HG03520 (cell line): Measurements from ENCODE around the gene ZNF219.

Source experiments
- ATAC-seq: cut with Tn5 transposase; IDR thresholded peaks from one replicate; pipeline ENCODE4 v1.9.1; 2021; ENCODE audit warnings: mild to moderate bottlenecking, moderate library complexity; ENCODE audit not compliant: unreplicated experiment

The ZNF219 gene

DNA sequence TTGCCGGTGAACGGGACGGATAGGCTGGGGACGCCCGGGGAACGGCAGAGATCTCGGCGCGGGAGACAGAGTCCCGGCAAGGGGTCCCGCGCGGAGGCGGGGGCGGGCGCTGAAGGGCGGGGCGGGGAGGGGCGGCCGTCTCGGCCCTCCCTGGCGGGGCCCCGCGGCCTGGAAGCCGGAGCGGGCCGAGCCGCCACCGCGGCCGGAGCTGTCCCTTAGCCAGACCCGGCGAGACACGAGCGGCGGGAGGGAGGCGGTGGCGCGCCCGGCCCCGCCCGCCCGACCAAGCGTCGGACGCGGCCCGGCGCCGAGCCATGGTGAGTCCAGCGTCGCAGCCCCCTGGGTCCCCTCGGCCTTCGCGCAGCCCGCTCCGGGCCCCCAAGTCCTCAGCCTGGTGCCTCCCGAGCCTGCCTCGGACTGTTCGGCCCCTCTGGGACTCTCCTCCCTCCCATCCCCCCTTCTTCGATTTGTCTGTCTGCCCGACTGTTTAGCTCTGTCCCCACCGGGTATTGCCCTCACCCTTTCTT is 28.3 kb downstream of the ZNF219 start, which contains the start of gene ARHGEF40:
Gene ARHGEF40, plus strand, starts transcription at position 222 of the 527 bp plus-strand sequence. Its CDS starts 93 bp downstream, at position 315.
- no peak for ATAC-seq

- ATAC-seq, result no peak
These were observed 28.9 kb downstream of the ZNF219 start for GRCh38 chr14:21069388-21070082.

DNA sequence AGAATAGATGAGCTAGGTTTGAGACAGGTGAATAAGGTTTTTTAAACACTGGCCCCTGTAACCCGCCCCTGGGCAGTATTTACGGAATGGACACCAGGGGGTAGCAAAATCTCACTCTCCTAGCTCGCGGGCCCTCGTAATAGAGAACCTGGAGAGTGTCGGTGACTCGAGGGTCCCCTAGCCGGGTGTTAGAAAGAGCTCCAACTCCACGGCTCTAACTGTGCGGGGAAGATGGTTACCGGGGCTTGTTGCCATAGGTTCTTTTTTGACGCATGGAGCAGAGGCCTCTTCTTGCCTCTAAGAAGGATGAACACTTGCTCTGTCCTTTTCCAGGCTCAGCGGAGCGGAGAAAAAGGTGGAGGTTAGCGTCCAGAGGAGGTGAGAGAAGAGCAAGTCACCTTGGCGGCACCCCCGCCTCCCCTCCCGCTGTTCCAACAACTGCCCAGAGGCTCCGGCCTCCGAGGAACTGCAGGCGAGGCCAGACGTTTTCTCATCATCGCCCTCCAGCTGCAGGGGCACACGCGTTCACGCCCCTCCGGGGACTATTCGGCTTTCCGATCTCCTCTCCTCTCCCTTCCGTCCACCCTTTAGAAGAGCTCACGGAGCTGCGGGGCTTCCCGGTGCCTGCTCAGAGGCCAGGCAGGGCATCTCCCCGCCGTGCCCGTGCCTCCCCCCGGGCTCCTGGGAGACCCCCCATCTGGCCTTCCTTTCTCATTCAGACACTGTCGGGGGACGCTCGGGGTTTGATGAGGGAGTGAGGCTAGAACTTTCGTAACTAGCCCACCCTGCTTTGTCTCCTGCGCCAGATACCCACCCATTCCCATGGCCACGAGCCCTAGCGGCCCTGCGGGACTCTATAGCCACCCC is 29.7 kb downstream of the ZNF219 start:
- no peak for ATAC-seq

GRCh38 chr14:21066882-21067502 is 31.5 kb downstream of the ZNF219 start:
- no peak for ATAC-seq

- ATAC-seq, result no peak
These were observed 35.0 kb downstream of the ZNF219 start for GRCh38 chr14:21063479-21063878.

DNA sequence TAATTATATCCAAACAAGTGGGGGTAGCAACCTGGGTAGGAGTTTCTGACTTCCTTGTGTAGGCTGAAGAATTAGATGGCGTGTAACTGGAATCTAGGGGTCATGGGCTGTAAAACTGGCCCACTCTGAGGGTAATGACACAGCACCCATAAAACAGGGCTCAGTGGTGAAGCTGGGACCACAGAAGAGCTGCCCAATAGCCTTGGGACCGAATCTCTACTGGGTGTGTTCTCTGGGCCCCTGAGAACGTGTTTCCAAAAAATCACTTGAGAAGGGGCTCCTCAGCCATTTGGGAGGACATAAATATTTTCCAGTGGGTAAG is 37.1 kb downstream of the ZNF219 start:
- no peak for ATAC-seq

GRCh38 chr14:21060614-21061346 is 37.7 kb downstream of the ZNF219 start:
- ATAC-seq, result no peak

DNA sequence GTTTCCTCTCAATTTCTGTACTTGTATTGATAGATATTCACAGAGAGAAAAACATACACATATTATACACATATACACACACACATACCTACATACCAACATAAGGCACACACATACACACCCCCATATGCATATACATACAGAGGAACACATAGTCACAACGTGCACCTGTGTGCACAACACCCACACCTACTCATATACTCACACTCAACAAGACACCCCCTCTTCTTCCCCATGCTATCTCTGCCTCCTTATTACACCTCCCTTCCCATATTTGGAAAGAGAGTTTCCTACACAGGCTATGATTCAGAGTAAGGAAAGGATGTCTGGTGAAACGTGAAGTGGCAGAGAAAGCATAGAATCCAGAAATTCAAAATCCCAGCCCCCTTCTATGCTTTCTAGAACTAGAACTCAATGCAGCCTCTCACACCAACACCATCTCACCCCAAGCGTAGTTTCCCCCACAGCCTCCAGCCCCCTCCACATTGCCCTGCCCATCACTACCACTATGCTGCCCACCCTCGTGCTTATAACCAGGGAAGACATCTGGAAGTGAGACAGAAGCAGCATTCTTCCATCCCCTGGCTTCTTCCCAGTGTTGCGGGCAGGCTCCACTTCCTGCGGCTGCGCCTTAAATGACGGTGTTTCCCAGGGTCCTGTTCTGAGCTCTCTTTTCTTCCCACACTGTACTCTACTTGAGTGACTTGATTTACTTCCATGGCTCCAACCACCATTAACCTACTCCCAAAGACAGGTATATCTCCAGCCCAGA is 38.4 kb downstream of the ZNF219 start:
- no peak for ATAC-seq

- no peak for ATAC-seq
These were observed 39.6 kb downstream of the ZNF219 start for GRCh38 chr14:21058903-21059302.

DNA sequence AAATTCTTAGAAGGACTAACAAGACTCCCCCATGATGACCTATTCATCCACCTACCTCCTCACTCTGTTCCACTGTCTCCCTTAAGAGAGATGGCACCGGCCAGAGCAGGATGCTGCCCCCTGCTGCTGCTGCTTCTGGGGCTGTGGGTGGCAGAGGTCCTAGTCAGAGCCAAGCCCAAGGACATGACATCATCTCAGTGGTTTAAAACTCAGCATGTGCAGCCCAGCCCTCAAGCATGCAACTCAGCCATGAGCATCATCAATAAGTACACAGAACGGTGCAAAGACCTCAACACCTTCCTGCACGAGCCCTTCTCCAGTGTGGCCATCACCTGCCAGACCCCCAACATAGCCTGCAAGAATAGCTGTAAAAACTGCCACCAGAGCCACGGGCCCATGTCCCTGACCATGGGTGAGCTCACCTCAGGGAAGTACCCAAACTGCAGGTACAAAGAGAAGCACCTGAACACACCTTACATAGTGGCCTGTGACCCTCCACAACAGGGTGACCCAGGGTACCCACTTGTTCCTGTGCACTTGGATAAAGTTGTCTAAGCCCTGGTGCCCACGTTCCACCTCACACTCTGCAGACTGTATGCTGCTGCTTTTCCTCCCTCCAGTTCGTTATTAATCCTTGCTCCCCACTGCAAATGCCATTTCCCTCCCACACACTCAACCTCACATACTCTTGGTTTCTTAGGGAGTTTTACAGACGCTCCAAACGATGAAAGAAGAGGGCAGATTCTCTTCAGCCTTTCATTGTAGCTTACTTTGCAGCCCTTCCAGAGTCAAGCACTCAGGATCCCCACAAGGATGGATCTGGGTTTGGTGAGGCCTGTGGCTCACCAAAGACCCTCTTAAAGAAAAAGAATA is 40.4 kb downstream of the ZNF219 start, which contains the start of gene RNASE8:
Gene RNASE8, plus strand, starts transcription at position 20 of the 873 bp plus-strand sequence. Its CDS starts 71 bp downstream, at position 91.
- ATAC-seq, result no peak

- no peak for ATAC-seq
These were observed 41.8 kb downstream of the ZNF219 start for GRCh38 chr14:21056520-21057163.

DNA sequence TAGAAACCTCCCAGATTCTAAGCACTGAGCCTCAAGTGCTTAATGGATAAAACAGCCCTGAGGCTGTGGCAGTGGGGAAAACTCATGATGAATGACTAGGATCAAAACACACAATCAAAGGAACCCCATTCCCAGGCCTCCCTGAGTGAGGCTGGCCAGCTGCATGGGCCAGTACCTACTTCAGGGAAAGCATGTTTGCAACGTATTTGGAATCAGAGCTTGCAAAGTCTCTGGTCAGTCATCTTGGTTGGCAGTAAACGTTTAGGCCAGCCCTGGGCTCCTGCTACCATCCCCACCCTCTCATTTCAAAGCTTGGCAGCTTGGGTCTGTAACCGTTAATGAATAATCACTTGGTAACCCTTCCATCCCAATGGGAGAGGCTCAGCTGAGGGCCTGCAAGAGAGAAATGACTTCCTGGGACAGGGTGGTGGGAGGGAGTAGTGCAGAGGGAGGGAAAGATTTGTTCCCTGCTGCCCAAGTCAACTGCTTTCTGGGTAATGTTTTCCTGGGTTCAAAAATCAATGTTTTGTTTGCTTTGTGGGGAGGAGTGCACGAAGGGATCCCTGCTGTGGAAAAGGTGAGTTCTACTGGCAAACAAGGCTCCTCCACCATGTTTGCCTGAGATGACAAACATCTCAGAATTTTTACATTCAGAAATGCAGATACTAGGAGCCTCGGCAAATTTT is 42.9 kb downstream of the ZNF219 start:
- ATAC-seq, result no peak

- no peak for ATAC-seq
These were observed 43.7 kb downstream of the ZNF219 start for GRCh38 chr14:21054768-21055145.

DNA sequence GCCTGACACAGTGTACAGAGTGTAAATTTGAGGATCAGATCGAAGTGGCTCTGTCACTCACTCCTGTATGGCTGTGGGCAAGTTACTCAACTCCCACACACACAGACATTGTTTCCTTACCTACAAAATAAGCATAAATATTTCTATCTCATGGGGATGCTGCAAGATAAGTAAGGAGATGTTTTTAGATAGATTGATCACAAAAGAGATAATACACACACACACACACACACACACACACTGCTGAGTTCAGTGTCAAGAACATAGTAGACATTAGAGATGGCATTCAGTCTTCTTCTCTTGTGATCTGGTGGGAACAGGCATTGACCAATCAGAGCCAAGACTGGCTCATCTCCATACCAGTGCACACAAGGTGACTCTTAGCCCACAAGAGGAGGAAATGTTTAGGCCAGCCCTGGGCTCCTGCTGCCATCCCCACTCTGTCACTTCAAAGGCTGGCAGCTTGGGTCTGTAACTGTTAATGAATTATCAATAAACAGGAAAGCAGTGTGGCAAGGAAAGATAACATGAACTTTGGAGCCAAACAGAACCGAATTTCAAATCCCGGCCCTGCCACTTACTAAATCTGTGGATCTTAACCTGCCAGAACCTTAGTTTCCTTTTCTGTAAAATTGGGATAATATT is 44.2 kb downstream of the ZNF219 start:
- ATAC-seq, result no peak

DNA sequence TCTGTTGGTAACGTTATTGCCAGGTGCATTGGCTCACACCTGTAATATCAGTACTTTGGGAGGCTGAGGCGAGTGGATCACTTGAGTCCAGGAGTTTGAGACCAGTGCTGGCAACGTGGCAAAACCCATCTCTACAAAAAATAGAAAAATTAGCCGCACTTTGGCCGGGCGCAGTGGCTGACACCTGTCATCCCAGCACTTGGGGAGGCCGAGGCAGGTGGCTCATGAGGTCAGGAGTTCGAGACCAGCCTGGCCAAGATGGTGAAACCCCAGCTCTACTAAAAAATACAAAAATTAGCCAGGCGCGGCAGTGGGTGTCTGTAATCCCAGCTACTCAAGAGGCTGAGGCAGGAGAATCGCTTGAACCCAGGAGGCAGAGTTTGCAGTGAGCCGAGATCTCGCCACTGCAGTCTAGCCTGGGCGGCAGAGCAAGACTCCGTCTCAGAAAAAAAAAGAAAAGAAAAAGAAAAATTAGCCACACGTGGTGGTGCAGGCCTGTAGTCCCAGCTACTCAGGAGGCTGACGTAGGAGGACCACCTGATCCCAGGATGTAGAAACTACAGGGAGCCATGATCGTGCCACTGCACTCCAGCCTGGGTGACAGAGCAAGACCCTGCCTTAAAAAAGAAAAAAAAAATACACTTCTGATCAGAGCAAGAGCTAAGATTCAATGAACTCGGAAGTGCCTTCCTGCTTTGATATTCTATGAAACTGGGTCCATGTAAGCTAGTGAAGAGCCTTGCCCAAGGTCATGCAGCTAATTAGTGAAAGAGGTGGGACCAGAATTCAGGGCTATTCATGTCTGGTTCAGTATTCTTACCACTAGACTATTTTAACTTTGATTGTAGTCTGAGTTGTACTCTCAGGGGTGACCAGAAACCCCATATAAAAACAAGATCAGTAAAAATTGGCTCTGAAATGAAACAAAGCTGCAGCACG is 45.0 kb downstream of the ZNF219 start:
- ATAC-seq, result no peak

GRCh38 chr14:21050597-21050996 is 47.9 kb downstream of the ZNF219 start:
- no peak for ATAC-seq
